ENCODE measurements around the gene ATP6V1B1.

Gene ATP6V1B1

DNA sequence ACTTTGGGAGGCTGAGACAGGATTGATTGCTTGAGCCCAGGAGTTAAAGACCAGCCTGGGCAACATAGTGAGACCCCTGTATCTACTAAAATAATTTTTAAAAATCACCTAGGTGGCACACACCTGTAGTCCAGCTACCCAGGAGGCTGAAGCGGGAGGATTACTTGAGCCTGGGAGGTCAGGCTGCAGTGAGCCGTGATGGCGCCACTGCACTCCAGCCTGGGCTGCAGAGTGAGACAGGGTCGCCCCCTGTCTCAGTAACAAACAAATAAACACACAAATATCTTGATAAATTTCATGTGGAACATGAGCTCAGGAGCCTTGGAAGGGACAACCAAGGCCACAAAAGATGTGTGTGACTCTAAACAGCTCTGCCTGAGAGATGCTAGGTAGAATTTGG lies 31.0 kb downstream of the ATP6V1B1 start:
- no peak for DNase-seq (ENCODE audit: low spot score)

DNA sequence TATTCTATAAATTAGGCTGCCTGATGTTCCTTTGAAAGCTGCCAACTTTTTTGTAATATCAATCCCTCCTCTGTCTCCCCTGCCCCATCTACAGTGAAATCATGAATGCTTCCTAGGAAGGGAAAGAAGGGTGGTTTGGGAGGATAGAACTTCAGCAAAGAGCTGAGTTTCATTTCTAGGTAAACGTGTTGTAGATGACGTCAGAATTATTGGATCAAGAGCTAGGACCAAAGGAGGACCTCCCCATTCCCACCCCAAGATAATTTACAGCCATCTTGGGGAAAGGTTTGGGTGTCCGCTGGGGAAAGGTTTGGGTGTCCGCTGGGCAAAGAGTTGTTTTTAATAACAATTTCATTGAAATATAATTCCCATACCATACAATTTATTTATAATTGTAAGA lies 31.5 kb downstream of the ATP6V1B1 start:
- no peak for DNase-seq (ENCODE audit: low spot score)

- no peak for DNase-seq (ENCODE audit: low spot score)
These were observed 38.9 kb downstream of the ATP6V1B1 start for GRCh38 chr2:70974592-70974991.

DNA sequence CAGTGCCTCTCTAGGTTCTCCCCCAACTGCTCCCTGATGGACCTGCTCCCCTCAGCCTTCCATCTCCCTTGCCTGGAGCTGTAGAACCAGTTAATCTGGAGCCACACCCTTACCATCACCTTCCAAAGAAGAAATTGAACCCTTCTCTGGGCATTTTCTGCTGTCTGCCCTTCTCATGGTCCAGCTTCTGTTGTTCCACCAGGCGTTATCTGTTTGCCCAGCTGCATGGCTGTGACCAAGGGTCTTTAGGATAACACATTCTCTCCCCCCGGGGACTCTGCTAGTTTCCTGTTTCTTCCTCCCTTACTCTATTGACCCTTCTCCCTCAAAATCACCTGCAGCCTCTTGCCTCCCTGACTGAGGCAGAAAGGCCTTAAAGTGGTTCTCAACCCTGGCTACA lies 39.5 kb downstream of the ATP6V1B1 start:
- DNase-seq (ENCODE audit: low spot score), result no peak

GRCh38 chr2:70977605-70978205 lies 42.0 kb downstream of the ATP6V1B1 start:
- no peak for DNase-seq (ENCODE audit: low spot score)

- DNase-seq (ENCODE audit: low spot score), result no peak
These were observed 42.9 kb downstream of the ATP6V1B1 start, which contains the start of gene ANKRD53 for GRCh38 chr2:70978341-70979179. Gene ANKRD53, plus strand, starts transcription at chr2:70978630. Its CDS starts 16 bp downstream, at chr2:70978646.

DNA sequence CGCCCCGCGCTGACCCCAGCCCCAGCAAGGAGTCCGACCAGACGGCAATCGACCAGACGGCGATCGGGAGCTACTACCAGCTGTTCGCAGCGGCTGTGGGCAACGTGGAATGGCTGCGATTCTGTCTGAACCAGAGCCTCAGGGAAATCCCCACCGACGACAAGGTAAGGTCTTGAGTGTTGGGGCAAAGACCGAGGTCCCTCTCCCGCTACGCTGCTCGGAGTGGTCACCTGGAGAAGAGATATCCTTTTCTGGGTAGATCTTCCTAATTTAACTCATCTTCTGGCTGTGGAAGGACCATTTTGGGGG lies 43.4 kb downstream of the ATP6V1B1 start:
- DNase-seq (ENCODE audit: low spot score), result no peak

GRCh38 chr2:70979626-70980025 lies 43.9 kb downstream of the ATP6V1B1 start:
- DNase-seq (ENCODE audit: low spot score), result no peak

DNA sequence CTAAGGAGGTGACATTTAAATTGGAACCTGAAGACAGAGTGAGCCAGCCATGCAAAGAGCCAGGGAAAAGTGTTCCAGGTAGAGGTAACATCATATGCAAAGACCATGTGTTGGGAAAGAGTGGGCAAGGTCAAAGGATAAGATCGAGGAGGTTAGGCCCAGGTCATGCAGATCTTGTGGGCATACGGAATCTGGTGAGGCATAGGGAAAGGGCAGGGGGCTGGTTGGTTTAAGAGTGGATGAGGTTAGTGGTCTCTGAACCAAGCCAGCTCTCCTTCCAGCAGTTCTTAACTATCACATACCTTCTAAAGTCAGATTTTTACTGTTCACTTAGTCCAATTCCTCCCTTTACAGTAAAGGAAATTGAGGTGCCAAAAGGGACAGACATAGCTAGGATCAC lies 45.7 kb downstream of the ATP6V1B1 start:
- no peak for DNase-seq (ENCODE audit: low spot score)

DNA sequence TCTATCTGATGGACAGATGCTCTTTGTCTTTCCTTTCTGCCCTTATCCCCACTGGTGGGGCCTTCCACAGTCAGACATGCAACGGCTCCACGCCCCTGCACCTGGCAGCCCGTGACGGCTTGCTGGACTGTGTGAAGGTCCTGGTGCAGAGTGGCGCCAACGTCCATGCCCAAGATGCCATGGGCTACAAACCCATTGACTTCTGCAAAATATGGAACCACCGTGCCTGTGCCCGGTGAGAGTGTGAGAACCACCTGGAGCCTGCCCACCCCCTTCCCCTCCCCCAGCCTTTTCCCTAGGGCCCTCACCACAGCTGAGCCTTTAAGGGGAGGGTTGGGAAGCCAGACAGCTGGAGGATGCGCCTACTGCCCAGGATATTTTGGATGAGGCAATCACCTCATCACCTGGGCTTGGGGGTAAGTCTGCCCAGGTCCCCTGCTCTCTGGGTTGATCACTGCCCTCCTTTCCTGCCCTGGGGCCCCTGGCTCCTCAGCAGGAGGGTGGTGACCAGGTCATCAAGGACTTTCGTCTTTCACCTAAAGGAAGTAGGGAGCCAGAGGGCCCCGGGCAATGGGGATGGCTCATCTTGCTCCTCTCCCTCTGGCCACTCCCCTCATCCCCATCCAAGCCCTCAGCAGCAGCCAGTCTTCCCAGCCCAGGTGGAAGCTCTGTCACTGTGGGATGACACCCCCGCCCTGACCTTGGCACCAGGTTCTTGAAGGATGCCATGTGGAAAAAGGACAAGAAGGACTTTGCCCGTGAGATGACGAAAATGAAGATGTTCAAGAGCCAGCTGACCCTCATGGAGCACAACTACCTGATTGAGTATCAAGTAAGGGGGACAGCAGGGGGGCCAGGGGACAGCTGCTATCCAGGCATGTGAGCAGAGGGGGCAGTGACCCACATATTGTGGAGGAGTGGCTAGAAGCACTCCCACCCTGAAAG lies 46.4 kb downstream of the ATP6V1B1 start:
- DNase-seq (ENCODE audit: low spot score), result no peak

- DNase-seq (ENCODE audit: low spot score), result no peak
These were observed 47.3 kb downstream of the ATP6V1B1 start for GRCh38 chr2:70982971-70983370.

DNA sequence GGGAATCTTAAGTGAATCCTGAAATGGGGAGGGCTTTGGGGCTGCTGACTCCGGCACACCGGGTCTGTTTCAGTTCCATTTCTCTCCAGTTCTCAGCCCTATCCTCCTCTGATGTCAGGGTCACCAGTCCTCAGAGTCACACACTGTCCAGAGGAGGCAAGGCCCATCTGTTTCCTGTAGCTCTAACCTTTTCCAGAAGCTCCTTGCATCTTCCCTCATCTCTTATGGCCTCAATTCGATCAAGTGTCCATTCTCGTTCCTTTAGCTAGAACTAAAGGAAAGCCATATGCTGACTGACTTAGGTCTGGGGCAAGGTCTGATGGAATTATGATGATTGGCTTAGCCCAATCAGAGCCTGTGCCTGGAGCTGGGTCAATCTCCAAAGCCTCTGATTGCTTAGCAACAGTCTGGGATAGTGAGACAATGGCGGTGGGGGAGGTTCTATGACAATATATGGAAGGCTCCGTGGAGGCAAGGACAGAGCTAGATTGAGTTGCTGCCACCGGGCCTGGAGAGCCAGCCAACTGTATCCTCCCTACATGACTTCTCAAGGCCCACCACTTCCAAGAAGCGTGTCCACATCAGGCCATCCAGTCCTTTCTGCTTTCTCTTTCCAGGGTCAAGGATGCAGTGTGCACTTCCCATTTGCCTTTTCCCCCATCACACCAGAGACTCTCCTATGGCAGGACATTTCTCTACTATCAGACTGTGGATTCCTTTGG lies 48.0 kb downstream of the ATP6V1B1 start:
- DNase-seq (ENCODE audit: low spot score), result no peak

- no peak for DNase-seq (ENCODE audit: low spot score)
These were observed 48.5 kb downstream of the ATP6V1B1 start for GRCh38 chr2:70984228-70984575.

DNA sequence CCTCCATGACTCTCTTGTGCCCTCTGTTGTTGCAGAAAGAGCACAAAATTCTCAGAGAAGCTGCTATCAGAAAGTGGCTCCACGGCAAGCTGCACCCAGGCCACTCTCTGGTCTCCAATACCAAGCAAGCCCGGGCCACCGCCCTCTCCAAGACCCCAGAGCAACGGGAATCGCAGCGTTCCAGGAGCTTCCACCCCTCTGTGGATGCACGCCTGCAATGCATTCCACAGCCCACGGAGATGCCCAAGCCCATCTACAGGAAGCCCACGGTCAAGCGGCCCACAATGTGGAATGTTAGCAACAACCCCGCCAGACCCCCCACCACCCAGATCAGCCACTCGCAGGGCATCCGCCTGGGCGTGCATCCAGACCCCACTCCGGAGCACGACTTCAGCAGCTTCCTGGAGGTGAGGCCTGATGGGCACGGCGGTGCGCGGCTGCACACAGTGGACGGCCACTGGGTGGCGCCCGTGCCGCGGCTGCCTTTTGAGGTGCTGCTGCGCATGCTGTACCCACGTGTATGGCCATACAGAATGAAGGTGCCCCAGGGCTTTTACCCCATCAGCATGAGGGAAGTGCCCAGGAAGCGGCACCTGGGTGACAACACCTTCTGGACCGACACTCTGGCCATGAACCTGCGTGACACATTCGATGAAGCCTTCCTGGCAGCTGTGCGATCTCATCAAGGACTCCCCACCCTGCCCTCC lies 49.0 kb downstream of the ATP6V1B1 start:
- DNase-seq (ENCODE audit: low spot score), result peak; percentile 77

DNA sequence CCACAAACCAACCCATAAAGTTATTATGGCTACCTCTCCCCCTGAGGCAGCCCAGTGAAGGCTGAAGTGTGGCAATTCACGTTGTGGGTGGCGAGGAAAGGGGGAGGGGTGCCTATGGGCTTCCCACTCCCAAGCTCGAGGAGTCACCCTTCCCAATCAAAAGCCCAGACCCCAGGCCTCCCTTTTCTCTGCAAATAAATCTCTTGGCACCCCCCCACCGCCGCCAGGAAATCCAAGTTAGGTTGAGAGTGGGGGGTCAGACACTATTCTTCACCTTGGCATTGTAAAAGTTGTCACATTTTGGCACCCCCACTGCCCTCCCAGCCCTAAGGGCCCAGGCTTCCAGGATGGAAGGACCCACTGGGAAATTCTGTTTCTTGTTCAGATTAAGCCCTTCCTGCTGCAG lies 49.6 kb downstream of the ATP6V1B1 start:
- DNase-seq (ENCODE audit: low spot score), result no peak

DNA sequence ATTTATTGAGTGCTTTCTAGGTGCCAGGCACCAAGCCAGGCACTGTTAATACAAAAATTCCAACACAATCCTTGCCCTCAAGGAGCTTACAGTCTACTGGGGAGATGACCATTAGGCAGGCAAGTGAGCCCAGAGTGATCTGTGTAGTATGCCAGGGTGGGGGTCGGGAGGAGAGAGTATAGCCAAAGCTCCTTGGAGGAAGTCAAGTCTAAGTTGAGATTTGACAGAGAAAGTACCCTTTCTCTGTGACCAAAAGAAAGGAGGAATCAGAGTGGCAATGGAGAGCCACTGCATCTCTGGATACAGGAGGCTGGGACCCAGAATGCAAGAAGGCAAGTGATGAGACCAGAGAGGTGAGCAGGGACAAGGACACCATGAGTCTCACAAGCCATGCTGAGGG lies 50.3 kb downstream of the ATP6V1B1 start:
- no peak for DNase-seq (ENCODE audit: low spot score)

DNA sequence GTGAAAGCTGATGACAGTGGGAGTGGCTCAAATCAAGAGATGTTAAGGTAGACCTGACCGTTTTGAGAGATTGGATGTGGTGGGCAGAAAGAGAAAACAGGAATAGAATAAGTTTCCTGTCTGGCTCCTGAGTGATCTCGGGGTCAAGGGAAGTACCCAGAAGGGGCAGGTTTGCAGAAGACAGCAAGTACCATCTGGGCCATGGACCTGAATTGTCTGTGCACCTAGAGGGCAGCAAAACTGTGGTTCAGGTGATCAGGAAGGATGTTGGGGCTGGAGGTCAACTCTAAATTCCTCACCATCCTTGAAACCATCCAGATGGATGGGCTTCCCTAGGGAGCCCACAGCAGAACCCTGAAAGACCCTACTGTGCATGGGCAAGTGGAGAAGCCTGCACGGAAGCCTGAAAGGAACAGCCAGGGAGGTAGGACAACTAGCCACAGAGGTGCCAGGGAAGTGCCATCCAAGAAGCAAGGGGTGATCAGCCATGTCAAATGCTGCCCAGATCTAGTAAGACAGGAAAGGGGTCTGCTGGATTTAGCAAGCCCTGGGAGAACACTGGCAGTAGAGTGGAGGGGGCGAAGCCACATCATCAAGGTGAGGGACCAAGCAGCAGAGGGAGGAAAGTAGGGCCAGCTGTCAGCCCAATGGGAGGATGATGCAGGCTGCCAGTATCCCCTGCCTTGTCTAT lies 50.9 kb downstream of the ATP6V1B1 start:
- no peak for DNase-seq (ENCODE audit: low spot score)

DNA sequence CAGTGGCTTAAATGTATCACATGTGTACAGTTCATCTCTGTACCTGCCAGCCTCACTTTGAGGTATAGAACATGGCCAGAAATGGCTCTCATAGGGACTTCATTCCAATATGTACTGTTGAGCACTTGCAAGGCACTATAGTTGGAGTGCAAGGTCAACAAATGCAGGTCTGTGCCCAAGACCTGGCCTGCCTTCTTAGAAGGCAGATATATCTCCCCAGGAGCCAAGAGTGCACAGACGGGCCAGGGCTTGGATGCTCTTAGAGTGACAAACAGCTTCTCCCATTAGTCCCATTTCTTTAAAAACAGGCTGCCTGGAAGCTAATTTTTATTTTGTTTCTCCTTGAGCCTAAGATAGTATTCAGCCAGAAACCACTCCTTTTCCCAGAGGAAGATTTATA lies 51.7 kb downstream of the ATP6V1B1 start:
- no peak for DNase-seq (ENCODE audit: low spot score)

DNA sequence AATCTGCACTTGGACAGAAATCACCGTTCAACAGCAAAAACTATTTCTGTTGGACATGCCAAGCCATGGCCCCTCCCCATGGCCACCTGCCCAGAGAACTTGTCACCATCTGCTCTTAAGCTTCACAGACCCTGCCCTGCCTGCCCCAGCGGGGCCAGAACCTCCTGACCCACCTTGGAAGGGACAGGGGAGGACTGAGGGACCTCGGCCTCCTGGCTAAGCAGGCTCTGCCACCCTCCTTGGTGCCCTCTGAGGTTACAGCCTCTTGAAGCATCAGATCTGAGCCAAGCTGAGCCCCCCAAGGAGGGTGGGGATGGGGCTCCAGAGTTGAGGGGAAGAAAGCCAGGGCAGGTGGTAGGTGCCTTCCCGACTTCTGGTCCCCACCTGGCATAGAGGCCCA lies 52.5 kb downstream of the ATP6V1B1 start:
- DNase-seq (ENCODE audit: low spot score), result no peak

DNA sequence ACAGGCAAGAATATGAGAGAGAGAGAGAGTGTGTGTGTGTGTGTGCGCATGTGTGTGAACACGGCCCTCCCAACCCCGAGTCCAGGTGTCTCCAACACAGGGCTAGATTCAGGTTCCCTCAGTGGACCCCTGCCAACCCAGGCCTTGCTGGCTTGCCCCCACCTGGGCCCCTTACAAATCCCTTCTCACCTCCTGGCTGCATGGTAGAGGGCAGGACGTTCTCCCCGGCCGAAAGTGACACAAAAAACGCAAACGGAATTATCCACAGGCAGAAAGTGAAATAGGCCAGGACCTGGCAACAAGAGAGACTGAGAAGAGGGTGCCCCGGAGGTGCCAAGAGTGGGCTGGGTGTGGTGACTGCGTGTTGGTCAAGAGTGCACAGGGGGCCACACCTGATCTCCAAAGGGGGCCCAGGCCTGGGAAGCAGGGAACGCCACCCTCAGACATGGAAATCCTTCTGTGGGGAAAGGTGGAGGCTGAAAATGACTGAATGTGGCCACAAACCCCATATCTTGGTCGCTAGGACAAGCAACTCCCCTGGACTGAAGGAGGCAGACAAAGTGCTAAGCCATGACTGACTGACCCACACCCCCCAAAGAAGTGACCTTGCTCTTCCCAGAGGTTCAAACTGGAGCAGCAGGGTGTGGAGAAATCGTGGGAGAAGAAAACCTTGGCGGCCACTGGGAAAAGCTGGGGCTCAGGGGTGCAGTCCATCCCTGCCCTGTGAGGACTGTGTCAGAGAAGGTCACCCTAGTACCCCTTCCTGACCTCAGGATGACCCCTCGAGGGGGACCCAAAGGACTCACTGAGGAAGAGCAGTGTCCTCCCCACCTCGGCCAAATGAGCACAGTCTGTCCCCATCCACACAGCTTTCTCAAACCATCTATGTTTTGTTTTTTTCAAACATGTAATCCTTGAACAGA lies 53.3 kb downstream of the ATP6V1B1 start:
- DNase-seq (ENCODE audit: low spot score), result no peak
